Fibroblast of lung (primary cell): Measurements from ENCODE around the gene LRP5. TPM values are rescaled to one million over a fixed set of nuclear protein-coding genes. Genes with fewer than 3 reads are reported as not detected.

Experiments used
- DNase-seq, 2 donors: peaks; one replicate each; pipeline versions ENCODE4 v3.0.0 to v3.0.0-alpha.2; 2010; ENCODE audit warnings: low read depth in 2 of 2
- H2AFZ ChIP-seq: 2 replicates; pipeline ENCODE4 v1.5.1; 2012; ENCODE audit warnings: low read length, control low read depth, inconsistent platforms
- H3K27ac ChIP-seq: 2 replicates; pipeline ENCODE4 v1.5.1; 2011; ENCODE audit warnings: low read length, control low read depth; ENCODE audit not compliant: insufficient read depth
- H3K27me3 ChIP-seq: 2 replicates; pipeline ENCODE4 v1.5.1; 2011; ENCODE audit warnings: mild to moderate bottlenecking, low read length; ENCODE audit not compliant: control insufficient read depth, insufficient read depth
- H3K36me3 ChIP-seq: 2 replicates; pipeline ENCODE4 v1.5.1; 2011; ENCODE audit warnings: low read length; ENCODE audit not compliant: control insufficient read depth, insufficient read depth
- H3K4me1 ChIP-seq: 2 replicates; pipeline ENCODE4 v1.5.1; 2011; ENCODE audit warnings: low read length; ENCODE audit not compliant: control insufficient read depth, insufficient read depth; ENCODE audit errors: extremely low read depth
- H3K4me2 ChIP-seq: 2 replicates; pipeline ENCODE4 v1.5.1; 2011; ENCODE audit warnings: low read length, control low read depth; ENCODE audit not compliant: insufficient read depth; ENCODE audit errors: extremely low read depth
- H3K4me3 ChIP-seq, 4 experiments: fragments of 200-600 bp in 1 of 4; sonication (generic) in 1 of 4; replicated peaks in 1 of 4; 2 replicates each; pipeline ENCODE4 v1.5.1; 2011 to 2016; ENCODE audit warnings: low read length in 4 of 4, low read depth in 3 of 4, mild to moderate bottlenecking in 3 of 4, control low read depth in 2 of 4, inconsistent platforms in 1 of 4, mixed read lengths in 1 of 4; ENCODE audit not compliant: insufficient read depth in 1 of 4; ENCODE audit errors: control extremely low read depth in 1 of 4
- H3K79me2 ChIP-seq: 2 replicates; pipeline ENCODE4 v1.5.1; 2012; ENCODE audit warnings: mild to moderate bottlenecking, low read length, inconsistent platforms; ENCODE audit not compliant: control insufficient read depth, insufficient read depth
- H3K9ac ChIP-seq: 2 replicates; pipeline ENCODE4 v1.5.1; 2011; ENCODE audit warnings: mild to moderate bottlenecking, low read length, control low read depth; ENCODE audit not compliant: insufficient read depth
- H3K9me3 ChIP-seq: 2 replicates; pipeline ENCODE4 v1.5.1; 2012; ENCODE audit warnings: low read depth, low read length; ENCODE audit not compliant: control insufficient read depth, insufficient read depth
- H4K20me1 ChIP-seq: 2 replicates; pipeline ENCODE4 v1.5.1; 2011; ENCODE audit warnings: low read length; ENCODE audit not compliant: control insufficient read depth, insufficient read depth; ENCODE audit errors: extremely low read depth
- EZH2 ChIP-seq: IDR thresholded peaks from 2 replicates; pipeline ENCODE4 v1.5.1; 2012; ENCODE audit warnings: low read length, control low read depth, mild to moderate bottlenecking; ENCODE audit errors: missing control alignments
- polyA plus RNA-seq, 2 donors: library from polyadenylated mRNA; depleted of rRNA in 1 of 2; stranded (reverse) in 1 of 2; unstranded in 1 of 2; fragments of >200 nt; gene quantifications; 2 replicates each; pipeline ENCODE4 v1.2.1, GENCODE V29; 2011 to 2012; ENCODE audit warnings: missing spikeins in 1 of 2
- total RNA-seq: library from RNA; depleted of rRNA; stranded (reverse); fragments of >200 nt; gene quantifications from 2 replicates; pipeline ENCODE4 v1.2.1, GENCODE V29; 2014
- TF ChIP-seq, protein P1 (sequence below), 2 donors: IDR thresholded peaks in 1 of 2; conservative IDR thresholded peaks in 1 of 2; 1 replicate in 1 of 2; 2 replicates in 1 of 2; pipeline ENCODE4 v1.5.1; 2011 to 2012; ENCODE audit warnings: low read length in 2 of 2, control low read depth in 1 of 2, inconsistent platforms in 1 of 2, low read depth in 1 of 2, mild to moderate bottlenecking in 1 of 2

Gene LRP5
- total and polyA plus RNA-seq, 2 donors (not counting 1 experiment from before 2014, with no cell fraction given), result 3.8 to 22.0 TPM

- Histone ChIP-seq H3K79me2 (no peaks in the 10 kb centered on the region), H3K4me3 (no peak overlapping the region), H2AFZ (no peak overlapping the region), H4K20me1 (no peaks in the 10 kb centered on the region), H3K9me3 (no peaks in the 10 kb centered on the region), H3K27me3 (no peaks in the 10 kb centered on the region), H3K4me1 (peaks cover 38% of the 10 kb centered on the region), H3K9ac (no peak overlapping the region), H3K27ac (no peak overlapping the region), H3K36me3 (no peaks in the 10 kb centered on the region), H3K4me2 (no peak overlapping the region)
- no peak for DNase-seq
- TF ChIP-seq, protein P1, sequence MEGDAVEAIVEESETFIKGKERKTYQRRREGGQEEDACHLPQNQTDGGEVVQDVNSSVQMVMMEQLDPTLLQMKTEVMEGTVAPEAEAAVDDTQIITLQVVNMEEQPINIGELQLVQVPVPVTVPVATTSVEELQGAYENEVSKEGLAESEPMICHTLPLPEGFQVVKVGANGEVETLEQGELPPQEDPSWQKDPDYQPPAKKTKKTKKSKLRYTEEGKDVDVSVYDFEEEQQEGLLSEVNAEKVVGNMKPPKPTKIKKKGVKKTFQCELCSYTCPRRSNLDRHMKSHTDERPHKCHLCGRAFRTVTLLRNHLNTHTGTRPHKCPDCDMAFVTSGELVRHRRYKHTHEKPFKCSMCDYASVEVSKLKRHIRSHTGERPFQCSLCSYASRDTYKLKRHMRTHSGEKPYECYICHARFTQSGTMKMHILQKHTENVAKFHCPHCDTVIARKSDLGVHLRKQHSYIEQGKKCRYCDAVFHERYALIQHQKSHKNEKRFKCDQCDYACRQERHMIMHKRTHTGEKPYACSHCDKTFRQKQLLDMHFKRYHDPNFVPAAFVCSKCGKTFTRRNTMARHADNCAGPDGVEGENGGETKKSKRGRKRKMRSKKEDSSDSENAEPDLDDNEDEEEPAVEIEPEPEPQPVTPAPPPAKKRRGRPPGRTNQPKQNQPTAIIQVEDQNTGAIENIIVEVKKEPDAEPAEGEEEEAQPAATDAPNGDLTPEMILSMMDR (conservative IDR thresholded peaks at IDR 0.05 in 1 of 2, IDR thresholded peaks at IDR 0.05 in 1 of 2; ENCODE audit: low read depth in 1 of 2, low read length in 2 of 2), result no peak
- no peak for TF ChIP-seq EZH2
These were observed 65.0 kb downstream of the LRP5 start for GRCh38 chr11:68377389-68377795.

DNA sequence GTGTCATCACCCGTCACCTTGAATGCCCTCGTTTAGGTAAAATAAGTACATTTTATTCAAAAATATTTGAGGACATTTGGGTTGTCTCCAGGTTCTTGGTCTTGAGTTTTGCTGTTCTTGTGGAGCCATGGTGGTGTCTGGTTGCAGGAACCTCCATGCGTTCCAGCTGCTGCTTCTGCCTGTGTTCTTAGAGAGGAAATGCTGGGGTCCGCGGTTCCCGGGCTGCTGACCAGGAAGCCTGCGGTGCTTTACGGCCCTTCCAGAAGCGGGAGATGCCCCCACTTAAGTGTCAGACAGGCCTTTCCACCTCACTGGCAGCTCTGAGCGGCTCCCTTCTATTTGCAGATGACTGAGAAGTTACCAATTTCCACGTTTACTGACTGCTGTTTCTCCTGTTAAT lies 66.8 kb downstream of the LRP5 start:
- TF ChIP-seq EZH2, result no peak
- TF ChIP-seq, protein P1 (conservative IDR thresholded peaks at IDR 0.05 in 1 of 2, IDR thresholded peaks at IDR 0.05 in 1 of 2; ENCODE audit: low read depth in 1 of 2, low read length in 2 of 2), result no peak
- DNase-seq, result no peak
- Histone ChIP-seq H2AFZ (no peak overlapping the region), H3K4me3 (no peak overlapping the region), H3K27me3 (no peaks in the 10 kb centered on the region), H3K79me2 (no peaks in the 10 kb centered on the region), H4K20me1 (no peaks in the 10 kb centered on the region), H3K9ac (no peak overlapping the region), H3K9me3 (no peaks in the 10 kb centered on the region), H3K36me3 (no peaks in the 10 kb centered on the region), H3K4me2 (no peak overlapping the region), H3K4me1 (peaks cover 28% of the 10 kb centered on the region), H3K27ac (no peak overlapping the region)

DNA sequence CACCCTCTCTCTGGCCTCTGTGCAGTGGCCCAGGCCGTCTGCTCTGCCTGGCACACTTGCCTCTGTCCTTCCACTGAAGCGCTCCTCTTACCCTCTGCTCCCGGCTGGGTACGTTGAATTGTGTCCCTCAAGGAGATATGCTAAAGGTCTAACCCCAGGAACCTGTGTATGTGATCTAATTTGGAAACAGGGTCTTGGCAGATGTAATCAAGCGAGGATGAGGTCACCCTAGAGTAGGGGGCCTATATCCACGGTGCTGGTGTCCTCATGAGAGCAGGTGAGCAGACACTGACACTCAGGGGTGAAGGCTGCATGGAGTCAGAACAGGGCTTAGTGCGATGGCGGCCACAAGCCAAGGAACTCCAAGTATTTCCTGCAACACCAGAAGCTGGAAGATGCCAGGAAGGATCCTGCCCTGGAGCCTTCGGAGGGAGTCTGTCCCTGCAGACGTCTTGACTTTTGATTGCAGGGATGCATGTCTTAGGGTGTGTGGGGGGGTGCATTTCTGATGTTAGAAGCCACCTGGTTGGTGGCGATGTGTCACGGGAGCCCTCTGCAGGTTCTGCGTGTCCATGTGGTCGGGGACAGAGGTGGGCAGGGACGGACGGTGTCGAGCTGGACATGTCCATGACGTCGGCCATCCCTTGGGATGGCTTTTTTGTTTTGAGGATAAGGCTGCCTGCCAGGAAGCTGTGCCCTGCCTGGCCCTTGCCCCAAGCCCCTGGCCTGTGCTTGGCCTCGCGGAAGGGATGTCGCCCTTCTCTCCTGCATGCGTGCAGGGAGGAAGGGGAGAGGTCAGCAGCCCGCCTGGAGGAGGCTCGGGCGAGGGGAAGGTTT lies 68.6 kb downstream of the LRP5 start:
- H3K9ac ChIP-seq, result peak overlapping the region; percentile 40
- H3K36me3 ChIP-seq, result no peaks in the 10 kb centered on the region
- H3K4me3 ChIP-seq, result peak overlapping the region in 1 of 4 experiments; percentile 14
- peak in 1 of 2 donors; percentile 53 for DNase-seq
- no peaks in the 10 kb centered on the region for H3K79me2 ChIP-seq
- no peaks in the 10 kb centered on the region for H3K27me3 ChIP-seq
- H2AFZ ChIP-seq, result no peak overlapping the region
- peak overlapping the region; percentile 28 for H3K4me2 ChIP-seq
- H3K4me1 ChIP-seq, result peaks cover 20% of the 10 kb centered on the region
- no peaks in the 10 kb centered on the region for H3K9me3 ChIP-seq
- H4K20me1 ChIP-seq, result no peaks in the 10 kb centered on the region
- TF ChIP-seq, protein P1 (conservative IDR thresholded peaks at IDR 0.05 in 1 of 2, IDR thresholded peaks at IDR 0.05 in 1 of 2; ENCODE audit: low read depth in 1 of 2, low read length in 2 of 2), result no peak
- TF ChIP-seq EZH2, result no peak
- peak overlapping the region; percentile 43 for H3K27ac ChIP-seq
